AG04449 (cell line): Measurements from ENCODE around the gene TIMM50.
"Not testable (repeated sequence)": the region's sequence is repeated elsewhere in the genome, so short reads cannot be mapped to it uniquely, and the experiment has no call there.

Experiments used
- CTCF ChIA-PET: fragments of 350-600 bp; formaldehyde crosslinking; extraction: SDS; loops from one replicate; lab custom pipeline; 2021; ENCODE audit warnings: antibody characterized with exemption; lab: Yijun Ruan, JAX
- POLR2A ChIA-PET: fragments of 400-600, 350-600 bp; formaldehyde crosslinking; extraction: SDS; loops from one replicate; lab custom pipeline; 2020; ENCODE audit warnings: antibody characterized with exemption, inconsistent platforms; lab: Yijun Ruan, JAX
- DNase-seq: peaks from one replicate; pipeline ENCODE4 v3.0.0-alpha.2; 2010; ENCODE audit warnings: low read depth, low spot score
- H3K4me3 ChIP-seq: 2 replicates; pipeline ENCODE4 v1.5.1; 2011; ENCODE audit warnings: low read depth, mild to moderate bottlenecking, control low read depth, low read length
- TF ChIP-seq, protein P1 (sequence below): IDR thresholded peaks from one replicate; pipeline ENCODE4 v1.5.1; 2011; ENCODE audit warnings: mild to moderate bottlenecking, moderate library complexity, low read length, control low read depth, inconsistent platforms; ENCODE audit not compliant: insufficient read depth; ENCODE audit errors: missing control alignments

TIMM50 gene

DNA sequence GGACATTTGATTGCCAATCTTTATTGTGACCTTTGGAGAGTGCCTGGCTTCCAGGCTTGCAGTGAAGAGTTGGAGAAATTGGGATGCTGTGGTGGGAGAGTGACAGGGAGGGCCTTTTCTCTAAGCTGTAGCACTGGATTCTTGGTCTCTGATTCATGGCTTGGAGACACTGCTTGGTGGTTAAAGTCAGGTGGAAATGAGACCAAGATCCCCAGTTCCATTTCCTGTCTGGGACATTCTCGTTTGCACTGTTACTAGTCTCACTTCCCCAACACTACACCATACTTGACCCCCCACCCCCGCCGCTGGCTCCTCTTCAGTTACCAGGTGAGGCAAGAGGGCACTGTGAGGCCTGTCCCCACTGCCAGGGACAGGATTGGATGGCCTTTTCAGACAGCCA lies 32.4 kb upstream of the TIMM50 start:
- CTCF ChIA-PET: interaction anchor here (0.9 to 4.3 kb wide), 4 partner anchors 11 to 85 kb away, joined by 3 to 17 read pairs (median 4); partner anchors contain the start of gene EID2B
- POLR2A ChIA-PET: interaction anchor here (1.2 kb wide), 1 partner anchor 12 kb away, joined by 4 read pairs; the partner anchor contains the start of gene RPS16
- no peak for DNase-seq

GRCh38 chr19:39449116-39449797 lies 31.4 kb upstream of the TIMM50 start:
- ChIA-PET POLR2A (interaction anchor here (0.6 kb wide), 1 partner anchor 14 kb away, joined by 3 read pairs; no protein-coding TSS in a partner anchor), CTCF (interaction anchor here (1.0 kb wide), 1 partner anchor 83 kb away, joined by 3 read pairs; the partner anchor contains the start of gene EID2B)
- no peak for DNase-seq
- no peak overlapping the region for H3K4me3 ChIP-seq
- TF ChIP-seq, protein P1, sequence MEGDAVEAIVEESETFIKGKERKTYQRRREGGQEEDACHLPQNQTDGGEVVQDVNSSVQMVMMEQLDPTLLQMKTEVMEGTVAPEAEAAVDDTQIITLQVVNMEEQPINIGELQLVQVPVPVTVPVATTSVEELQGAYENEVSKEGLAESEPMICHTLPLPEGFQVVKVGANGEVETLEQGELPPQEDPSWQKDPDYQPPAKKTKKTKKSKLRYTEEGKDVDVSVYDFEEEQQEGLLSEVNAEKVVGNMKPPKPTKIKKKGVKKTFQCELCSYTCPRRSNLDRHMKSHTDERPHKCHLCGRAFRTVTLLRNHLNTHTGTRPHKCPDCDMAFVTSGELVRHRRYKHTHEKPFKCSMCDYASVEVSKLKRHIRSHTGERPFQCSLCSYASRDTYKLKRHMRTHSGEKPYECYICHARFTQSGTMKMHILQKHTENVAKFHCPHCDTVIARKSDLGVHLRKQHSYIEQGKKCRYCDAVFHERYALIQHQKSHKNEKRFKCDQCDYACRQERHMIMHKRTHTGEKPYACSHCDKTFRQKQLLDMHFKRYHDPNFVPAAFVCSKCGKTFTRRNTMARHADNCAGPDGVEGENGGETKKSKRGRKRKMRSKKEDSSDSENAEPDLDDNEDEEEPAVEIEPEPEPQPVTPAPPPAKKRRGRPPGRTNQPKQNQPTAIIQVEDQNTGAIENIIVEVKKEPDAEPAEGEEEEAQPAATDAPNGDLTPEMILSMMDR: no peak

More for the DNA sequence above, 32.4 kb upstream of the TIMM50 start:
- H3K4me3 ChIP-seq: no peak overlapping the region
- TF ChIP-seq, protein P1: no peak

DNA sequence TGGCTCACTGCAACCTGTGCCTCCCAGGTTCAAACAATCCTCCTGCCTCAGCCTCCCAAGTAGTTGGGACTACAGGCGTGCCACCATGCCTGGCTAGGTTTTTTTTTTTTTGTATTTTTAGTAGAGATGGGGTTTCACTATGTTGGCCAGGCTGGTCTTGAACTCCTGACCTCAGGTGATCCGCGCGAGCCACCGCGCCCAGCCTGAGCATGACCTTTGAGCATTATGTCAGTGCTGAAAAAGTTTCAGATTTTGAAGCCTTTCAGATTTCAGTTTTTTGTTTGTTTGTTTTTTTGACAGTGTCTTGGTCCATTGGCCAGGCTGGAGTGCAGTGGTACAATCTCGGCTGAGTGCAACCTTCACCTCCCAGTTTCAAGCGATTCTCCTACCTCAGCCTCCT lies 29.4 kb upstream of the TIMM50 start:
- POLR2A ChIA-PET, DNase-seq, CTCF ChIA-PET, H3K4me3 ChIP-seq: not testable (repeated sequence)

- no peak overlapping the region for H3K4me3 ChIP-seq
- POLR2A ChIA-PET: interaction anchor here (0.6 kb wide), 1 partner anchor 21 kb away, joined by 4 read pairs; no protein-coding TSS in a partner anchor
- no peak for DNase-seq
- TF ChIP-seq, protein P1: no peak
- CTCF ChIA-PET: interaction anchor here (0.6 to 5.8 kb wide), 4 partner anchors 12 to 69 kb away, joined by 3 to 57 read pairs (median 4); partner anchors contain the start of gene EID2B
Measured at GRCh38 chr19:39463403-39463802, 17.2 kb upstream of the TIMM50 start.

- no peak for DNase-seq
- ChIA-PET CTCF (interaction anchor here (2.9 to 5.8 kb wide), 2 partner anchors 9 to 67 kb away, joined by 9 to 57 read pairs; partner anchors contain the start of gene EID2B), POLR2A (no interaction called here)
- H3K4me3 ChIP-seq: no peak overlapping the region
- TF ChIP-seq, protein P1: no peak
Measured at GRCh38 chr19:39465956-39466747, 14.5 kb upstream of the TIMM50 start.

DNA sequence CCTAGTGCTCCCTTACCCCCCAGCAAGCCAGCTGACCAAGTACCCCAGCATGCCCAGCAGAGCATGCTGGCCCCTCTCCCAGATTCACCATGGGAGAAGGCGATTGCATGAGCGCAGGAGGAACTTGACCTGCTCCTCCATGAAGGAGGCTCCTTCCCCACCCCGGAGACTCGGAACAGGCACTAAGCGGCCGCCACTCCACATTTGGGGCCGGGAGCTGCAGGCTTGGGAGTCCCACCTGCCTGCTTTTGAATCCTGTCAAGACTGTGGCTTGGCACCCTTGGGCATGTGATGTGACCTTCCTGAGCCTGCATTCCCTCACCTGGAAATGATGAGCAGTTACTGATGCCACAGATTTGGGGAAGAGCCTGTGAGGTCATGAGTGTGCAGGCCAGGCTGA lies 12.7 kb upstream of the TIMM50 start:
- POLR2A ChIA-PET: no interaction called here
- DNase-seq: no peak
- no peak overlapping the region for H3K4me3 ChIP-seq
- CTCF ChIA-PET: interaction anchor here (0.8 to 2.8 kb wide), 2 partner anchors 11 to 66 kb away, joined by 3 to 11 read pairs; partner anchors contain the start of gene EID2B
- TF ChIP-seq, protein P1: no peak
